Measurements from ENCODE around the gene MOB3C.

Gene MOB3C

GRCh38 chr1:46571691-46572225 is 44.9 kb downstream of the MOB3C start:
- TF ChIP-seq CTCF (IDR thresholded peaks at IDR 0.05; ENCODE audit: unreplicated experiment in 3 of 3), result no peak
- no peak overlapping the region for H3K27ac Mint-ChIP-seq
- H3K36me3 Mint-ChIP-seq (ENCODE audit: low read depth), result peaks cover 17% of the 10 kb centered on the region
- no peak overlapping the region for H3K4me3 Mint-ChIP-seq
- H3K9me3 Mint-ChIP-seq, result no peaks in the 10 kb centered on the region
- peaks cover 18% of the 10 kb centered on the region for H3K4me1 Mint-ChIP-seq
- H3K27me3 Mint-ChIP-seq (ENCODE audit: low read depth), result peaks cover 10% of the 10 kb centered on the region

GRCh38 chr1:46569884-46570725 is 46.5 kb downstream of the MOB3C start:
- H3K9me3 Mint-ChIP-seq, result no peaks in the 10 kb centered on the region

GRCh38 chr1:46569116-46569515 is 47.5 kb downstream of the MOB3C start:
- Mint-ChIP-seq H3K27me3 (ENCODE audit: low read depth) (peaks cover 5% of the 10 kb centered on the region), H3K36me3 (ENCODE audit: low read depth) (peaks cover 25% of the 10 kb centered on the region), H3K27ac (peak overlapping the region in 1 of 3 experiments; percentile 11), H3K4me1 (peaks cover 12% of the 10 kb centered on the region), H3K4me3 (no peak overlapping the region), H3K9me3 (no peaks in the 10 kb centered on the region)
- no peak for TF ChIP-seq CTCF (IDR thresholded peaks at IDR 0.05; ENCODE audit: unreplicated experiment in 3 of 3)

More at GRCh38 chr1:46569884-46570725, 46.5 kb downstream of the MOB3C start:
- H3K4me3 Mint-ChIP-seq, result no peak overlapping the region
- H3K4me1 Mint-ChIP-seq, result peaks cover 12% of the 10 kb centered on the region
- no peak for TF ChIP-seq CTCF (IDR thresholded peaks at IDR 0.05; ENCODE audit: unreplicated experiment in 3 of 3)
- peaks cover 5% of the 10 kb centered on the region for H3K27me3 Mint-ChIP-seq (ENCODE audit: low read depth)
- peaks cover 26% of the 10 kb centered on the region for H3K36me3 Mint-ChIP-seq (ENCODE audit: low read depth)
- H3K27ac Mint-ChIP-seq, result peak overlapping the region in 2 of 3 experiments; percentile 3 to 11

- TF ChIP-seq CTCF (IDR thresholded peaks at IDR 0.05; ENCODE audit: unreplicated experiment in 3 of 3), result no peak
- Mint-ChIP-seq H3K9me3 (no peaks in the 10 kb centered on the region), H3K4me3 (no peak overlapping the region), H3K36me3 (ENCODE audit: low read depth) (peaks cover 26% of the 10 kb centered on the region), H3K4me1 (peaks cover 12% of the 10 kb centered on the region), H3K27me3 (ENCODE audit: low read depth) (peaks cover 5% of the 10 kb centered on the region), H3K27ac (no peak overlapping the region)
These were observed 48.1 kb downstream of the MOB3C start for GRCh38 chr1:46568461-46568891.

- no peak overlapping the region for H3K4me3 Mint-ChIP-seq
- peaks cover 3% of the 10 kb centered on the region for H3K27me3 Mint-ChIP-seq (ENCODE audit: low read depth)
- H3K27ac Mint-ChIP-seq, result no peak overlapping the region
These were observed 53.3 kb downstream of the MOB3C start for GRCh38 chr1:46563341-46563740.

More at GRCh38 chr1:46563341-46563740, 53.3 kb downstream of the MOB3C start:
- no peaks in the 10 kb centered on the region for H3K9me3 Mint-ChIP-seq
- H3K36me3 Mint-ChIP-seq (ENCODE audit: low read depth), result peaks cover 40% of the 10 kb centered on the region
- H3K4me1 Mint-ChIP-seq, result no peaks in the 10 kb centered on the region
- no peak for TF ChIP-seq CTCF (IDR thresholded peaks at IDR 0.05; ENCODE audit: unreplicated experiment in 3 of 3)

Data from nephron (organoid).